Tibial artery (tissue), 4 donors: Measurements from ENCODE around the gene ANKS3.

Experiments
- DNase-seq, 2 donors: peaks; one replicate each; pipeline ENCODE4 v3.0.0-alpha.2; 2019
- H3K27ac ChIP-seq, 2 donors: fragments of 200-600 bp; sonication (generic) in 1 of 2; 1 replicate in 1 of 2; 2 replicates in 1 of 2; pipeline ENCODE4 v1.5.1; 2018 to 2019; ENCODE audit warnings: mild to moderate bottlenecking in 1 of 2
- H3K27me3 ChIP-seq, 2 donors: fragments of 200-600 bp; sonication (generic) in 1 of 2; one replicate each; pipeline versions ENCODE4 v1.5.1 to v1.6.0; 2016 to 2019
- H3K36me3 ChIP-seq, 3 donors: fragments of 200-600 bp; sonication (generic) in 2 of 3; one replicate each; pipeline ENCODE4 v1.5.1; 2016 to 2019; ENCODE audit warnings: mild to moderate bottlenecking in 2 of 3
- H3K4me1 ChIP-seq, 4 donors: fragments of 200-600 bp; sonication (generic) in 2 of 4; 1 replicate in 3 of 4; 2 replicates in 1 of 4; pipeline ENCODE4 v1.5.1; 2016 to 2019
- H3K4me3 ChIP-seq, 2 donors: fragments of 200-600 bp; sonication (generic) in 1 of 2; 1 replicate in 1 of 2; 2 replicates in 1 of 2; pipeline ENCODE4 v1.5.1; 2018 to 2019; ENCODE audit warnings: mild to moderate bottlenecking in 2 of 2
- H3K9me3 ChIP-seq, 3 donors: fragments of 200-600 bp; sonication (generic) in 1 of 3; one replicate each; pipeline ENCODE4 v1.5.1; 2016 to 2019
- intact Hi-C: fragments of 100-400 bp; cut with DNase I; formaldehyde crosslinking; loops from one replicate; pipeline ENCODE4 v1.15.0; 2023; ENCODE audit warnings: low total_unique reads
- TF ChIP-seq, protein P1 (sequence below), 2 experiments: fragments of 200-600 bp in 1 of 2; fragments of 450-650 bp in 1 of 2; IDR thresholded peaks; one replicate each; pipeline ENCODE4 v1.5.1; 2017 to 2019; ENCODE audit warnings: antibody characterized with exemption in 2 of 2, mild to moderate bottlenecking in 1 of 2, moderate library complexity in 1 of 2

ANKS3 gene

GRCh38 chr16:4648917-4649316 is 85.2 kb downstream of the ANKS3 start:
- Histone ChIP-seq H3K4me3 (no peak overlapping the region), H3K36me3 (peaks cover 23 to 60% (median 37%) of the 10 kb centered on the region in 3 donors), H3K27me3 (no peaks in the 10 kb centered on the region), H3K4me1 (no peaks in the 10 kb centered on the region), H3K9me3 (no peaks in the 10 kb centered on the region), H3K27ac (no peak overlapping the region)
- TF ChIP-seq, protein P1, sequence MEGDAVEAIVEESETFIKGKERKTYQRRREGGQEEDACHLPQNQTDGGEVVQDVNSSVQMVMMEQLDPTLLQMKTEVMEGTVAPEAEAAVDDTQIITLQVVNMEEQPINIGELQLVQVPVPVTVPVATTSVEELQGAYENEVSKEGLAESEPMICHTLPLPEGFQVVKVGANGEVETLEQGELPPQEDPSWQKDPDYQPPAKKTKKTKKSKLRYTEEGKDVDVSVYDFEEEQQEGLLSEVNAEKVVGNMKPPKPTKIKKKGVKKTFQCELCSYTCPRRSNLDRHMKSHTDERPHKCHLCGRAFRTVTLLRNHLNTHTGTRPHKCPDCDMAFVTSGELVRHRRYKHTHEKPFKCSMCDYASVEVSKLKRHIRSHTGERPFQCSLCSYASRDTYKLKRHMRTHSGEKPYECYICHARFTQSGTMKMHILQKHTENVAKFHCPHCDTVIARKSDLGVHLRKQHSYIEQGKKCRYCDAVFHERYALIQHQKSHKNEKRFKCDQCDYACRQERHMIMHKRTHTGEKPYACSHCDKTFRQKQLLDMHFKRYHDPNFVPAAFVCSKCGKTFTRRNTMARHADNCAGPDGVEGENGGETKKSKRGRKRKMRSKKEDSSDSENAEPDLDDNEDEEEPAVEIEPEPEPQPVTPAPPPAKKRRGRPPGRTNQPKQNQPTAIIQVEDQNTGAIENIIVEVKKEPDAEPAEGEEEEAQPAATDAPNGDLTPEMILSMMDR (IDR thresholded peaks at IDR 0.05) = no peak
- no peak for DNase-seq
- intact Hi-C loops = no loop called here

GRCh38 chr16:4647644-4647980 is 86.5 kb downstream of the ANKS3 start:
- H3K9me3 ChIP-seq = no peaks in the 10 kb centered on the region
- H3K4me3 ChIP-seq = no peak overlapping the region
- TF ChIP-seq, protein P1 (IDR thresholded peaks at IDR 0.05) = no peak
- intact Hi-C loops = no loop called here
- H3K27me3 ChIP-seq = no peaks in the 10 kb centered on the region
- no peak for DNase-seq
- no peak overlapping the region for H3K27ac ChIP-seq
- peaks cover 19 to 47% (median 24%) of the 10 kb centered on the region in 3 donors for H3K36me3 ChIP-seq
- no peaks in the 10 kb centered on the region for H3K4me1 ChIP-seq

- no peak overlapping the region for H3K27ac ChIP-seq
- intact Hi-C loops = no loop called here
- H3K27me3 ChIP-seq = no peaks in the 10 kb centered on the region
- peaks cover 13 to 41% (median 18%) of the 10 kb centered on the region in 3 donors for H3K36me3 ChIP-seq
- no peak for DNase-seq
- no peak overlapping the region for H3K4me3 ChIP-seq
- TF ChIP-seq, protein P1 (IDR thresholded peaks at IDR 0.05) = no peak
- no peaks in the 10 kb centered on the region for H3K9me3 ChIP-seq
- H3K4me1 ChIP-seq = no peaks in the 10 kb centered on the region
Observed at GRCh38 chr16:4646773-4647643, 87.1 kb downstream of the ANKS3 start.
